ENCODE results near the gene CFLAR.
A peak's percentile ranks its signal among the peaks of the same experiment; 100 is the strongest.

DNA sequence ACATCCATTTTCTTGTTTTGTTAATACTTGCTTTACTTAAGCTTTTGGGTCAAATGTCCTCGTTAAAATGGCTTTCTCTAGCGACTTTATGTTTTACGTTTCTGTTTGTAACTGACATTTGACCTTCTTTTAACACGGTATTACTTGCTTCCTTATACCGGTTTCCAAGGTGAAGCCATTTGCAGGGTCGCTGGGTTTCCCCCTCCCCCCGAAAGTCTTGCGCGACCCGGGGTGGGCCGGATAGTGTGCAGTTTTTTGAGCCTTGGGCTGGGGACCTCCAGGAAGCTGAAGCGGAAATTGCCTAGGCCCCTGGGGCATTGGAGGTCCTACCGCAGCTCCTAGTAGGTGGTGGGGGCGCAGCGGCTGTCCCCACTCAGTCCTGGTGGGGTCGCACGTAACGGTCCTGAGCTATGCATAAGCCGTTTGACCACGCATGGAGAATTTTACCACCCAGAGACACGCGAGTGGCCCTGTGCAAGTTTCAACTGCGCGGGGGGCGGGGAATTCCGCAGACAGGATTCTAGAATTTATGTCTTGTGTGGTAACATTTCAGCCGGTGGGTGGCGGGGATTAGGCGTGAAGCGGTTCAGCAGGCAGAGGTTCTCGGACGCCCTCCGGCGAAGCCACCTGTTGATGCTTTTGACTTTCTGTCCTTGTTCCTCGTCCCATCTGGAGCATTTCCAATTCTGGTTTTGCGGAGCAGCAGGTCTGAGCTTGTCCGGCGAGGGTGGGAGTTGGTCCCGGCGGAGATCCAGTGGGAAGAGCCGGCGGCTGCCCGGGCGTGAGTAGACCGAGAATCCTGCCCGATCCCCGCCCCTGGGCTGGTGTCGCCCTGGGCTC is 2.4 kb downstream of the CFLAR start:
- TF ChIP-seq, protein P1, sequence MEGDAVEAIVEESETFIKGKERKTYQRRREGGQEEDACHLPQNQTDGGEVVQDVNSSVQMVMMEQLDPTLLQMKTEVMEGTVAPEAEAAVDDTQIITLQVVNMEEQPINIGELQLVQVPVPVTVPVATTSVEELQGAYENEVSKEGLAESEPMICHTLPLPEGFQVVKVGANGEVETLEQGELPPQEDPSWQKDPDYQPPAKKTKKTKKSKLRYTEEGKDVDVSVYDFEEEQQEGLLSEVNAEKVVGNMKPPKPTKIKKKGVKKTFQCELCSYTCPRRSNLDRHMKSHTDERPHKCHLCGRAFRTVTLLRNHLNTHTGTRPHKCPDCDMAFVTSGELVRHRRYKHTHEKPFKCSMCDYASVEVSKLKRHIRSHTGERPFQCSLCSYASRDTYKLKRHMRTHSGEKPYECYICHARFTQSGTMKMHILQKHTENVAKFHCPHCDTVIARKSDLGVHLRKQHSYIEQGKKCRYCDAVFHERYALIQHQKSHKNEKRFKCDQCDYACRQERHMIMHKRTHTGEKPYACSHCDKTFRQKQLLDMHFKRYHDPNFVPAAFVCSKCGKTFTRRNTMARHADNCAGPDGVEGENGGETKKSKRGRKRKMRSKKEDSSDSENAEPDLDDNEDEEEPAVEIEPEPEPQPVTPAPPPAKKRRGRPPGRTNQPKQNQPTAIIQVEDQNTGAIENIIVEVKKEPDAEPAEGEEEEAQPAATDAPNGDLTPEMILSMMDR (IDR thresholded peaks at IDR 0.05; ENCODE audit: insufficient read depth, low read length, poor library complexity, severe bottlenecking) = peak; percentile 34
- TF ChIP-seq EZH2phosphoT487 (conservative IDR thresholded peaks at IDR 0.05; ENCODE audit: low read length) = no peak
